RWPE2 (cell line): ENCODE results near the gene PFKFB4.
A peak's percentile ranks its signal among the peaks of the same experiment; 100 is the strongest.

ENCODE experiments used
- ATAC-seq: fragments of 200-7000 bp; cut with Tn5 transposase; 3 replicates; pipeline ENCODE4 v1.9.1; 2021; ENCODE audit warnings: low read depth
- DNase-seq: peaks from one replicate; pipeline ENCODE4 v3.0.0-alpha.2; 2020; ENCODE audit warnings: low spot score
- H3K27ac ChIP-seq: fragments of 450-650 bp; 2 replicates; pipeline ENCODE4 v1.5.1; 2017; ENCODE audit warnings: mild to moderate bottlenecking; ENCODE audit not compliant: poor library complexity, severe bottlenecking
- H3K27me3 ChIP-seq: fragments of 250-450 bp; sonication (Bioruptor Pico); 2 replicates; pipeline ENCODE4 v1.5.1; 2021; ENCODE audit warnings: mild to moderate bottlenecking, moderate library complexity; ENCODE audit not compliant: insufficient read depth, poor library complexity, severe bottlenecking
- H3K36me3 ChIP-seq: fragments of 250-450 bp; sonication (Bioruptor Pico); 2 replicates; pipeline ENCODE4 v1.5.1; 2020; ENCODE audit warnings: low read depth, mild to moderate bottlenecking, moderate library complexity
- H3K4me1 ChIP-seq: fragments of 250-450 bp; sonication (Bioruptor Pico); 2 replicates; pipeline ENCODE4 v1.5.1; 2021; ENCODE audit warnings: mild to moderate bottlenecking, moderate library complexity; ENCODE audit not compliant: insufficient read depth, poor library complexity, severe bottlenecking
- H3K4me3 ChIP-seq: fragments of 250-450 bp; sonication (Bioruptor Pico); 2 replicates; pipeline ENCODE4 v1.5.1; 2021; ENCODE audit warnings: mild to moderate bottlenecking, moderate library complexity; ENCODE audit not compliant: severe bottlenecking
- H3K9me3 ChIP-seq: fragments of 250-450 bp; sonication (Bioruptor Pico); 2 replicates; pipeline ENCODE4 v1.5.1; 2021; ENCODE audit warnings: mild to moderate bottlenecking, moderate library complexity; ENCODE audit not compliant: severe bottlenecking
- CTCF ChIP-seq: fragments of 450-650 bp; IDR thresholded peaks from one replicate; pipeline ENCODE4 v1.5.1; 2017; ENCODE audit warnings: mild to moderate bottlenecking, moderate library complexity; ENCODE audit not compliant: poor library complexity, severe bottlenecking

PFKFB4 gene

GRCh38 chr3:48505968-48506504, 50.6 kb downstream of the PFKFB4 start:
- Histone ChIP-seq H3K27ac (peak overlapping the region; percentile 71), H3K4me1 (peaks cover 15% of the 10 kb centered on the region), H3K27me3 (no peaks in the 10 kb centered on the region), H3K9me3 (no peaks in the 10 kb centered on the region), H3K36me3 (no peaks in the 10 kb centered on the region), H3K4me3 (no peak overlapping the region)
- DNase-seq (no peak), ATAC-seq (no peak)
- no peak for TF ChIP-seq CTCF

GRCh38 chr3:48505146-48505545, 51.5 kb downstream of the PFKFB4 start:
- Histone ChIP-seq H3K36me3 (no peaks in the 10 kb centered on the region), H3K4me1 (peaks cover 15% of the 10 kb centered on the region), H3K4me3 (no peak overlapping the region), H3K27me3 (no peaks in the 10 kb centered on the region), H3K9me3 (no peaks in the 10 kb centered on the region), H3K27ac (peak overlapping the region; percentile 68)
- no peak for TF ChIP-seq CTCF
- ATAC-seq (no peak), DNase-seq (no peak)

- H3K4me1 ChIP-seq = peaks cover 15% of the 10 kb centered on the region
- DNase-seq (no peak), ATAC-seq (peak; percentile 41)
- no peaks in the 10 kb centered on the region for H3K36me3 ChIP-seq
- peak within 1 kb of the TSS; percentile 68 for H3K27ac ChIP-seq
- peak within 1 kb of the TSS; percentile 54 for H3K4me3 ChIP-seq
- H3K27me3 ChIP-seq = no peaks in the 10 kb centered on the region
- H3K9me3 ChIP-seq = no peaks in the 10 kb centered on the region
- TF ChIP-seq CTCF = no peak
Measured at GRCh38 chr3:48504051-48504946, 52.3 kb downstream of the PFKFB4 start, which contains the start of gene SHISA5. SHISA5 (minus strand) TSS chr3:48504174; CDS start chr3:48504094, 80 bp downstream.

- DNase-seq = no peak
Measured at GRCh38 chr3:48503401-48504050, 53.1 kb downstream of the PFKFB4 start.

More at GRCh38 chr3:48503401-48504050, 53.1 kb downstream of the PFKFB4 start:
- H3K27ac ChIP-seq = peak overlapping the region; percentile 68
- no peak for TF ChIP-seq CTCF
- H3K4me3 ChIP-seq = peak overlapping the region; percentile 54
- ATAC-seq = peak; percentile 32; the same call in 1 of the 3 replicates
- no peaks in the 10 kb centered on the region; the same call in 1 of the 2 replicates for H3K36me3 ChIP-seq
- no peaks in the 10 kb centered on the region for H3K9me3 ChIP-seq
- no peaks in the 10 kb centered on the region for H3K27me3 ChIP-seq
- H3K4me1 ChIP-seq = peaks cover 15% of the 10 kb centered on the region
